Osteoblast (primary cell): ENCODE data around the gene HOXC9. TPM values are rescaled to one million over a fixed set of nuclear protein-coding genes. Genes with fewer than 3 reads are reported as not detected.

Source experiments
- DNase-seq: peaks from one replicate; pipeline ENCODE4 v3.0.0; 2011; ENCODE audit warnings: low spot score, mixed read lengths; ENCODE audit not compliant: insufficient read length; ENCODE audit errors: missing footprints
- H2AFZ ChIP-seq: 2 replicates; pipeline ENCODE4 v1.6.0; 2011; ENCODE audit warnings: mild to moderate bottlenecking, low read length
- H3K27ac ChIP-seq: 2 replicates; pipeline ENCODE4 v1.5.1; 2011; ENCODE audit warnings: mild to moderate bottlenecking, low read depth, low read length, moderate library complexity
- H3K27me3 ChIP-seq: 2 replicates; pipeline ENCODE4 v1.6.0; 2012; ENCODE audit warnings: mild to moderate bottlenecking, control low read depth, inconsistent platforms, low read length, moderate library complexity; ENCODE audit not compliant: insufficient read depth
- H3K36me3 ChIP-seq: 2 replicates; pipeline ENCODE4 v1.5.1; 2011; ENCODE audit warnings: mild to moderate bottlenecking, low read length, control low read depth, moderate library complexity; ENCODE audit not compliant: insufficient read depth
- H3K4me1 ChIP-seq: 2 replicates; pipeline ENCODE4 v1.5.1; 2011; ENCODE audit warnings: mild to moderate bottlenecking, low read length, control low read depth, moderate library complexity; ENCODE audit not compliant: insufficient read depth
- H3K4me2 ChIP-seq: 2 replicates; pipeline ENCODE4 v1.6.0; 2011; ENCODE audit warnings: mild to moderate bottlenecking, low read length; ENCODE audit not compliant: insufficient read depth
- H3K4me3 ChIP-seq: fragments of 200-600 bp; sonication (generic); 3 replicates; pipeline ENCODE4 v1.5.1; 2012; ENCODE audit warnings: mild to moderate bottlenecking, low read length, inconsistent platforms; ENCODE audit not compliant: insufficient read depth
- H3K79me2 ChIP-seq: 2 replicates; pipeline ENCODE4 v1.6.0; 2012; ENCODE audit warnings: mild to moderate bottlenecking, low read length, control low read depth, inconsistent platforms; ENCODE audit not compliant: insufficient read depth
- H3K9me3 ChIP-seq: 2 replicates; pipeline ENCODE4 v1.5.1; 2011; ENCODE audit warnings: low read depth, low read length, control low read depth
- H4K20me1 ChIP-seq: 2 replicates; pipeline ENCODE4 v1.6.0; 2012; ENCODE audit warnings: mild to moderate bottlenecking, low read length, control low read depth; ENCODE audit not compliant: insufficient read depth
- total RNA-seq: library from RNA; depleted of rRNA; stranded (reverse); fragments of >200 nt; gene quantifications from 2 replicates; pipeline ENCODE4 v1.2.3, GENCODE V29; 2012
- TF ChIP-seq, protein P1 (sequence below): IDR thresholded peaks from 2 replicates; pipeline ENCODE4 v1.5.1; 2011; ENCODE audit warnings: mild to moderate bottlenecking, low read depth, low read length, moderate library complexity; ENCODE audit errors: extremely low read depth

HOXC9 gene
- total RNA-seq, 1 donor = 11.6 TPM

GRCh38 chr12:54004841-54005530 lies 5.0 kb downstream of the HOXC9 start:
- H3K79me2 ChIP-seq = peaks cover 82% of the 10 kb centered on the region
- no peaks in the 10 kb centered on the region for H3K27me3 ChIP-seq
- peak overlapping the region; percentile 66 for H3K4me3 ChIP-seq
- peaks cover 42% of the 10 kb centered on the region for H3K4me1 ChIP-seq
- no peak overlapping the region for H3K27ac ChIP-seq
- H3K4me2 ChIP-seq = peak overlapping the region; percentile 92
- TF ChIP-seq, protein P1, sequence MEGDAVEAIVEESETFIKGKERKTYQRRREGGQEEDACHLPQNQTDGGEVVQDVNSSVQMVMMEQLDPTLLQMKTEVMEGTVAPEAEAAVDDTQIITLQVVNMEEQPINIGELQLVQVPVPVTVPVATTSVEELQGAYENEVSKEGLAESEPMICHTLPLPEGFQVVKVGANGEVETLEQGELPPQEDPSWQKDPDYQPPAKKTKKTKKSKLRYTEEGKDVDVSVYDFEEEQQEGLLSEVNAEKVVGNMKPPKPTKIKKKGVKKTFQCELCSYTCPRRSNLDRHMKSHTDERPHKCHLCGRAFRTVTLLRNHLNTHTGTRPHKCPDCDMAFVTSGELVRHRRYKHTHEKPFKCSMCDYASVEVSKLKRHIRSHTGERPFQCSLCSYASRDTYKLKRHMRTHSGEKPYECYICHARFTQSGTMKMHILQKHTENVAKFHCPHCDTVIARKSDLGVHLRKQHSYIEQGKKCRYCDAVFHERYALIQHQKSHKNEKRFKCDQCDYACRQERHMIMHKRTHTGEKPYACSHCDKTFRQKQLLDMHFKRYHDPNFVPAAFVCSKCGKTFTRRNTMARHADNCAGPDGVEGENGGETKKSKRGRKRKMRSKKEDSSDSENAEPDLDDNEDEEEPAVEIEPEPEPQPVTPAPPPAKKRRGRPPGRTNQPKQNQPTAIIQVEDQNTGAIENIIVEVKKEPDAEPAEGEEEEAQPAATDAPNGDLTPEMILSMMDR = no peak
- no peak for DNase-seq
- H4K20me1 ChIP-seq = peaks cover 16% of the 10 kb centered on the region
- peaks cover 10% of the 10 kb centered on the region for H3K36me3 ChIP-seq
- no peaks in the 10 kb centered on the region for H3K9me3 ChIP-seq
- no peak overlapping the region for H2AFZ ChIP-seq

DNA sequence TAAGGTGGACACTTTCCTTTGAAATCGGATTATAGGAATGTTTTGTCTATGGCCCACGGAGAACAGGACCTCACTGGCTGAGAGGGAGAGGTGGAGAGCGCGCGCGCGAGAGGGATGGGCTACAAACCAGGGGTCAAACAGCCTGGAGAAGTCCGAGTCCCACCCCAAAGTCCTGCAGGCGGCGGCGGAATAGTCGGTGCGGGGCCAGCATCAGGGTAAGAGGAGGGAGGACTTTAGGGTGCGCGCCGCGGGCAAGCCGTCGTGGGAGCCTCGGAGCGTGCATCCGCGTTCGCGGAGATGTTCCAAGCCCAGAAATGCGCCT lies 5.5 kb downstream of the HOXC9 start:
- Histone ChIP-seq H3K4me1 (peaks cover 47% of the 10 kb centered on the region), H3K36me3 (peaks cover 10% of the 10 kb centered on the region), H3K27ac (no peak overlapping the region), H4K20me1 (peaks cover 16% of the 10 kb centered on the region), H3K79me2 (peaks cover 82% of the 10 kb centered on the region), H3K4me3 (peak overlapping the region; percentile 66), H2AFZ (no peak overlapping the region), H3K4me2 (peak overlapping the region; percentile 92), H3K9me3 (no peaks in the 10 kb centered on the region), H3K27me3 (no peaks in the 10 kb centered on the region)
- DNase-seq = no peak
- TF ChIP-seq, protein P1 = no peak

GRCh38 chr12:54005853-54006558 lies 6.0 kb downstream of the HOXC9 start:
- peaks cover 15% of the 10 kb centered on the region for H4K20me1 ChIP-seq
- peaks cover 43% of the 10 kb centered on the region for H3K4me1 ChIP-seq
- DNase-seq = peak; percentile 98
- H3K27ac ChIP-seq = peak overlapping the region; percentile 65
- no peaks in the 10 kb centered on the region for H3K27me3 ChIP-seq
- H3K4me3 ChIP-seq = peak overlapping the region; percentile 66
- H3K9me3 ChIP-seq = no peaks in the 10 kb centered on the region
- TF ChIP-seq, protein P1 = peak; percentile 81
- H3K4me2 ChIP-seq = peak overlapping the region; percentile 92
- peaks cover 82% of the 10 kb centered on the region for H3K79me2 ChIP-seq
- H3K36me3 ChIP-seq = peaks cover 10% of the 10 kb centered on the region
- H2AFZ ChIP-seq = peak overlapping the region; percentile 65

DNA sequence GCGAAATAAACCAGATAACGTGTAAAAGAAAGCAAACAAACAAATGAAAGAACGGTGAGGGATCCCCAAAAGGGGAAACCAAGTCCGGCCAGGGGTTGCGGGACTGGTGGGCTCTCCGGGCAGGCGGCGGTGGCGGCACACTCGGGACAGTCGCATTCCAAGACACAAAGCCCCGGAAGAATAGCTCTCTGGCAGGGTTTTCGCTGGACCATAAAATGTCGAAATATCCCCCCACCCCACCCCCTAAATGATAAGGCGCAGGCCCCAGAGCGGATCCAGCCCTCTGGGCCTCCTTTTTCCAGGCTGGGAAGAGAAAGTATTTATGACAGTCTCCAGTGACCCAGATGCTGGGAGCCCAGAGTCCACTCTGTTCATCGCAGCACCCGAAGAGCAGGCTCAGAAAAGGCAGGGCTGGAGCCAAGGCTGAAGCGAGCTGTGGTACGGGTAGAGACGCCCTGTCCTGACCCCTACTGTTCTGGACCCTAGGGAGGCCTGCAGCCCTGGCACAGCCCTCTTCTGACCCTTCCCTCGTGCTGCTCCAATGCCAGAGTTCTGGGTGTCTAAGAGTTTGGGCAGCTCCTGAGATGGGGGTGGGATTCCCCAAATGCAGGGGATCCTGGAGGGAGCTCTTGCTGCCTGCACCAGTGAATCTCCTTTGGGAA lies 6.7 kb downstream of the HOXC9 start:
- H3K4me1 ChIP-seq = peaks cover 38% of the 10 kb centered on the region
- H3K36me3 ChIP-seq = peaks cover 10% of the 10 kb centered on the region
- peak overlapping the region; percentile 92 for H3K4me2 ChIP-seq
- H3K27ac ChIP-seq = peak overlapping the region; percentile 65
- peak overlapping the region; percentile 65 for H2AFZ ChIP-seq
- TF ChIP-seq, protein P1 = no peak
- peaks cover 82% of the 10 kb centered on the region for H3K79me2 ChIP-seq
- H3K4me3 ChIP-seq = peak overlapping the region; percentile 66
- no peaks in the 10 kb centered on the region for H3K9me3 ChIP-seq
- peaks cover 10% of the 10 kb centered on the region for H4K20me1 ChIP-seq
- peak; percentile 84 for DNase-seq
- no peaks in the 10 kb centered on the region for H3K27me3 ChIP-seq
